Aorta (tissue), 5 donors: ENCODE measurements around the gene OARD1. TPM values are rescaled to one million over a fixed set of nuclear protein-coding genes. Genes with fewer than 3 reads are reported as not detected.
A peak's percentile ranks its signal among the peaks of the same experiment; 100 is the strongest.

Source experiments
- ATAC-seq: fragments of 200-7000 bp; cut with Tn5 transposase; one replicate; pipeline ENCODE4 v1.9.1; 2022; ENCODE audit warnings: moderate library complexity; ENCODE audit not compliant: low FRiP score
- DNase-seq, 2 donors: peaks; one replicate each; pipeline ENCODE4 v3.0.0-alpha.2; 2020
- H3K27ac ChIP-seq, 2 donors: one replicate each; pipeline ENCODE4 v1.5.1; 2013; ENCODE audit warnings: low read length in 2 of 2, mild to moderate bottlenecking in 2 of 2, moderate library complexity in 2 of 2, control low read depth in 1 of 2, inconsistent platforms in 1 of 2, low read depth in 1 of 2
- H3K27me3 ChIP-seq, 2 donors: one replicate each; pipeline ENCODE4 v1.6.1; 2013; ENCODE audit warnings: control low read depth in 1 of 2, low read length in 1 of 2, mild to moderate bottlenecking in 1 of 2, moderate library complexity in 1 of 2; ENCODE audit not compliant: insufficient read depth in 2 of 2, control insufficient read depth in 1 of 2
- H3K36me3 ChIP-seq, 2 donors: one replicate each; pipeline ENCODE4 v1.6.1; 2013; ENCODE audit warnings: control low read depth in 1 of 2, low read length in 1 of 2, mild to moderate bottlenecking in 1 of 2; ENCODE audit not compliant: insufficient read depth in 2 of 2, control insufficient read depth in 1 of 2
- H3K4me1 ChIP-seq, 2 donors: one replicate each; pipeline ENCODE4 v1.6.1; 2013; ENCODE audit warnings: low read length in 2 of 2, control low read depth in 1 of 2, mild to moderate bottlenecking in 1 of 2, moderate library complexity in 1 of 2; ENCODE audit not compliant: insufficient read depth in 2 of 2, control insufficient read depth in 1 of 2
- H3K4me3 ChIP-seq, 2 donors: one replicate each; pipeline ENCODE4 v1.5.1; 2013; ENCODE audit warnings: low read length in 2 of 2, control low read depth in 1 of 2, mild to moderate bottlenecking in 1 of 2
- H3K9me3 ChIP-seq: one replicate; pipeline ENCODE4 v1.6.1; 2013; ENCODE audit warnings: mild to moderate bottlenecking, low read length; ENCODE audit not compliant: control insufficient read depth
- WGBS, 2 donors: extraction: QIAGEN DNeasy Blood & Tissue Kit; methylation state at CpG; one replicate each; pipeline ENCODE4 v1.1.7; 2013; 5-methylcytosine and 5-hydroxymethylcytosine counted together
- intact Hi-C, 2 donors: fragments of 100-400 bp; cut with DNase I; formaldehyde crosslinking; loops; one replicate each; pipeline versions ENCODE4 v1.14.2 to v1.15.0; 2022
- polyA plus RNA-seq, 2 donors: library from polyadenylated mRNA; stranded (reverse); fragments of 200-250 nt; gene quantifications; one replicate each; pipeline ENCODE4 v1.2.3, GENCODE V29; 2013
- total RNA-seq, 2 donors: library from RNA; stranded (reverse); fragmentation: NEBNext Ultra II Directional; extraction: Animal tissue kit (Norgen Biotek cat#: 25700); gene quantifications; one replicate each; pipeline ENCODE4 v1.2.1, GENCODE V29; 2021
- donor health status: healthy with polysubstance abuse.
- donor health status: Bipolar disorder and iron deficiency.
- donor health status: DM: no; HTN: no; CAD: no.
- donor health status: DM: no; HTN: no; CAD: no.
- donor health status: DM: yes; HTN: yes; CAD: no.

The OARD1 gene
- total and polyA plus RNA-seq, 4 donors: 11.3 to 38.1 (median 18.4) TPM

GRCh38 chr6:41079080-41079479 is 6.9 kb upstream of the OARD1 start:
- intact Hi-C loops: loop anchor here in 1 of 2 donors (10.0 kb wide), 1 partner anchor 1734 kb away; no protein-coding TSS in a partner anchor

DNA sequence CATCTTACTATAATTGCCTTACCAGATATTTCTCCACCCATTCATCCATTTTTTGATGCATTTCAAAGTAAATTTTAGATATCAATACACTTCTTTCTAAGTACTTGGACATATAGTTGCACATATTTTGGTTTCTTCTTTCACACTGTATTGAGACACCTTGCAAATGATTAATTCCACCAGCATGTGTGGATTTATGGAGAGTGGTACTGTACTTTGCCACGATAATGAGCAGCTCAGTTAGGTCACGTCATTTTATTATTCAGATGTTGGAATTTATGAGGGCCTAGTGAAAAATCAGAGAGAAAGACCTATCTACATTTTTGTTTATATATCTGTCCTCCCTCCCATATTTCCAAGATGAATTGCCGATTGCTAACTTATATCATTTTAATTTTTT is 5.9 kb upstream of the OARD1 start:
- intact Hi-C loops: loop anchor here in 1 of 2 donors (10.0 kb wide), 1 partner anchor 1733 kb away; no protein-coding TSS in a partner anchor
- WGBS, 2 donors: 89 to 93% methylated on average over 3 of the region's 3 CpGs

More at GRCh38 chr6:41079080-41079479, 6.9 kb upstream of the OARD1 start:
- H3K27me3 ChIP-seq: no peaks in the 10 kb centered on the region
- peaks cover 0 to 4% of the 10 kb centered on the region in 2 donors for H3K36me3 ChIP-seq
- no peak overlapping the region for H3K27ac ChIP-seq
- no peaks in the 10 kb centered on the region for H3K9me3 ChIP-seq
- H3K4me1 ChIP-seq: no peaks in the 10 kb centered on the region
- DNase-seq: no peak
- 96 to 99% methylated on average over 1 of the region's 1 CpG for WGBS, 2 donors
- no peak for ATAC-seq
- H3K4me3 ChIP-seq: no peak overlapping the region

GRCh38 chr6:41077536-41077935 is 5.4 kb upstream of the OARD1 start:
- Histone ChIP-seq H3K4me3 (no peak overlapping the region), H3K4me1 (no peaks in the 10 kb centered on the region), H3K27me3 (no peaks in the 10 kb centered on the region), H3K9me3 (no peaks in the 10 kb centered on the region), H3K36me3 (peaks cover 0 to 4% of the 10 kb centered on the region in 2 donors), H3K27ac (no peak overlapping the region)
- intact Hi-C loops: loop anchor here in 1 of 2 donors (10.0 kb wide), 1 partner anchor 1733 kb away; no protein-coding TSS in a partner anchor
- WGBS, 2 donors: 91 to 93% methylated on average over 2 of the region's 2 CpGs
- DNase-seq (no peak), ATAC-seq (no peak)

More for the DNA sequence above, 5.9 kb upstream of the OARD1 start:
- DNase-seq (no peak), ATAC-seq (no peak)
- H3K4me3 ChIP-seq: no peak overlapping the region
- H3K36me3 ChIP-seq: peaks cover 0 to 4% of the 10 kb centered on the region in 2 donors
- no peak overlapping the region for H3K27ac ChIP-seq
- no peaks in the 10 kb centered on the region for H3K27me3 ChIP-seq
- no peaks in the 10 kb centered on the region for H3K9me3 ChIP-seq
- H3K4me1 ChIP-seq: no peaks in the 10 kb centered on the region

DNA sequence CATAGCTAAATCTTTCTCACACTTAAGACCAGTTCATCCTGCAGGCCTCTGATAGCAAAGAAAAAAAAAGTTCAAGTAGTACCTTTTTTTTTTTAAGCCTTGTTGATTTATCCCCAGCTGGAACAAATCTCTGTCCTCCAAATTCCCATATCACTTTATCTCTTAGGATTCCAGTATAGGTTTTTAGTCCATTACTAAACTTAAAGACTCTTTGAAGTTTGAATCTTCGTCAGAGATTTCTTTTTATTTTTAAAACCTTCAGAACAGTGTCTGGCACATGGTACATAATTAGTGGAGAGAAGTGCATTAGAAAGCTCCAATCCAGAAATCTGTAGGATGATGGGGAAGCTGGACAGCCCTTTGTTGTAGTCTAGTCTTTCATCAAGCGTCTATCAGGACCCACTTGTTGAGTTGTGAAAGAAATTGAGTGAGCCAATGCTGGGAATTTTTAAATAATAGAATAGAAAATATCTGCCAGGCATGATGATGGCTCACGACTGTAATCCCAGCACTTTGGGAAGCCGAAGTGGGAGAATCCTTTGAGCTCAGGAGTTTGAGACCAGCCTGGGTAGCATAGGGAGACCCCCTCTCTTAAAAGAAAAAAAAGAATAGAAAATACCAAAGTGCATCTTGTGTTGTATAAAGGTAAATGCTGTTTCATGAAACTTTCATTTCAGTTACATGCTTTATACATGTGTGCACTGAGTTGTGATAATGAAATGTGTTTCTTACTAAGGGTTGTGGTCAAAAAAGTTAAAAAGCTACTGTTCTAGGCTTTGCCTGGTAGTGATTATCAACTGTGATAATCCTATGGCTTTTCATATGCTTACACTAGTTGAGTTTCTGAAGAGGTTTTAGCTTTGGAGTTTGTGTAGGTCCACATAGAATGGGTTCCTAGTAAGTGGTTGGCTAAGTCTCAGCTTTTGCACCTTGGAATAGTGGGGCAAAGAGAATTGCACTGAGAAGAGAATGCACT is 3.8 kb upstream of the OARD1 start:
- no peak for ATAC-seq
- Histone ChIP-seq H3K36me3 (peaks cover 0 to 4% of the 10 kb centered on the region in 2 donors), H3K27me3 (no peaks in the 10 kb centered on the region), H3K4me3 (no peak overlapping the region), H3K4me1 (no peaks in the 10 kb centered on the region), H3K27ac (peak overlapping the region in 1 of 2 donors; percentile 7), H3K9me3 (no peaks in the 10 kb centered on the region)
- DNase-seq: no peak
- intact Hi-C loops: loop anchor here in 1 of 2 donors (10.0 kb wide), 1 partner anchor 1731 kb away; no protein-coding TSS in a partner anchor
- 53 to 65% methylated on average over 4 of the region's 4 CpGs for WGBS, 2 donors

DNA sequence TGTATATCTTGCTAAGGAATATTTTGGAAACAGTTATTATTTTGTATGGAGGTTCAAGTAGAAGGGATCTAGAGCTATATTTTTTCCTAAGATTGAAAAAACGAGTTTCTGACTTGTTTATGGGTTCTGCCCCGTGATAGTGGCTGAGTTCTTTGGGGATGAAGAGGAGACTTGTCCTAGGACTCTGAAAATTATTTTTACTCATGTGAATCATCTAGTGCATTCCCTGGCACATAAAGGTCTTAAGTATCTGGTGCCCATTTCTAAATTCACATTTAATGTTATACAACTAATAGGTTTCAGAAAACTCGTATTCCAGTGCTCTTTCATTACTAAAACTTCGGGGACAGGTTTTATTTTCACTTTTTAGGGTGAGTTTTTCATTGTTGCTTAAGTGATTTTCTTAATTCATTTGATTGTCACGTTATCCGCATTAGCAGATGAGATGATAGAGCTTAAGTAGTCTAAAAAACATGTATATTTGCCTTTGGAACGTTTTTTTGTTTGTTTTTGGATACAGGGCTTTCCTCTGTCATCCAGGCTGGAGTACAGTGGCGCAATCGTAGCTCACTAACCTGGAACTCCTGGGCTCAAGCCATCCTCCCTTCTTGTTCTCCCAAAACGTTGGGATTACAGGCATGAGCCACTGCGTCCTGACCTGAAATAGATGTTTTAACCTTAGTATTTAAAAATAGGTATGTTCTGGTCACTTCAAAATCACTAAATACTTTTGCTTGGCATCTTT is 2.7 kb upstream of the OARD1 start:
- no peak overlapping the region for H3K4me3 ChIP-seq
- no peak for ATAC-seq
- no peaks in the 10 kb centered on the region for H3K36me3 ChIP-seq
- H3K27ac ChIP-seq: peak overlapping the region in 1 of 2 donors; percentile 88
- H3K27me3 ChIP-seq: no peaks in the 10 kb centered on the region
- no peaks in the 10 kb centered on the region for H3K9me3 ChIP-seq
- 37 to 38% methylated on average over 11 of the region's 11 CpGs for WGBS, 2 donors
- intact Hi-C loops: loop anchor here in 1 of 2 donors (5.0 to 10.0 kb wide), 2 partner anchors 1653 to 1730 kb away; no protein-coding TSS in a partner anchor
- no peaks in the 10 kb centered on the region for H3K4me1 ChIP-seq
- DNase-seq: no peak

- Histone ChIP-seq H3K27ac (peak overlapping the region; percentile 75 to 88), H3K9me3 (no peaks in the 10 kb centered on the region)
Observed at GRCh38 chr6:41073968-41074691, 2.0 kb upstream of the OARD1 start.

DNA sequence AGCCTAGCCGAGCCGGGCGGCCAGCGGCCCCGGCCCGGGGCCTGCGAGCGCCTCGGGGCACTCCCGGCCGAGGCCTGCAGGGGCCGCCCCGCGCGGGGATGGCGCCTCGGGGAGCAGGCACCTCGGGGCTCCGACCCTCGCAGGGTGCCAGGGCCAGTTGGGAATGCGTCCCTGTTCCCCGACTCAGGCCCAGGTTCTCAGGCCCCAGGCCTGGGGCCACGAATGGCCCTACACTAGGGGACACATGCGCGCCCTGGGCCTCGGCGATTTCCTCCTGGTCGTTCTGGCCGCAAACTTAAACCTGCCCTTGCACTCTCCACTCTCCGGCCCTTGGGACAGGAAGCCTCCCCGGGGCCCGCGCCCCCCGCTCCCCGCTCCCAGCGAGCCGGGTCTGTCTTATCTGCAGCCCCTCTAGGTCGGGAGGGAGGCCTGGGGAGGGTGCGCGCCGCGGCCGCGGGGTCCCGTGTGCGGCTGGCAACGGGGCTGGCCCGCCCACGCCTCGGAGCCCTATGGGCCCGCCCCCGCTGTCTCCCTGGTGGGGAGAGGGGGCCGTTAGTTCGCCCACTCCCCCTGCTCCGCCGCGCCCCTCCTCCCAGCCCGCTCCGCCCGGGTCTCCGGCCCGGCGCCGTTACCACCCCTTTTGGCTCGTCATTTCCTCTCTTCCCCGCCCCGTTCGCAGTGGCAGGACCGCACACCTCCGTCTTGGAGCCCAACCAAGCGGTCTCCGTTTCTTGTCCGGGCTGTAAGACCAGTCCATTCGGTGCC is 1.2 kb upstream of the OARD1 start:
- intact Hi-C loops: loop anchor here in 1 of 2 donors (5.0 to 10.0 kb wide), 2 partner anchors 1651 to 1729 kb away; no protein-coding TSS in a partner anchor
- peak; percentile 20 for ATAC-seq
- 0 to 1% methylated on average over 53 to 74 of the region's 74 CpGs for WGBS, 2 donors

More at GRCh38 chr6:41073968-41074691, 2.0 kb upstream of the OARD1 start:
- no peak for DNase-seq
- H3K36me3 ChIP-seq: no peaks in the 10 kb centered on the region
- no peaks in the 10 kb centered on the region for H3K27me3 ChIP-seq
- 2 to 3% methylated on average over 11 of the region's 11 CpGs for WGBS, 2 donors
- H3K4me1 ChIP-seq: no peaks in the 10 kb centered on the region
- intact Hi-C loops: loop anchor here in 1 of 2 donors (5.0 to 10.0 kb wide), 2 partner anchors 1652 to 1729 kb away; no protein-coding TSS in a partner anchor
- no peak for ATAC-seq
- H3K4me3 ChIP-seq: peak overlapping the region; percentile 32 to 50

More for the DNA sequence above, 1.2 kb upstream of the OARD1 start:
- H3K4me3 ChIP-seq: peak overlapping the region; percentile 32 to 50
- H3K27me3 ChIP-seq: no peaks in the 10 kb centered on the region
- no peaks in the 10 kb centered on the region for H3K36me3 ChIP-seq
- H3K9me3 ChIP-seq: no peaks in the 10 kb centered on the region
- peak overlapping the region; percentile 75 to 88 for H3K27ac ChIP-seq
- H3K4me1 ChIP-seq: no peaks in the 10 kb centered on the region
- DNase-seq: peak; percentile 89 to 94
